Stimulated activated naive CD8-positive, alpha-beta T cell treated with anti-CD3 and anti-CD28 coated beads, Interleukin-15, Interleukin-2, amounts not matched to agents 100 ng/mL and 50 ng/mL, for 24 hours (primary cell): ENCODE data around the gene ZNF302.
"Not testable (repeated sequence)": the region's sequence is repeated elsewhere in the genome, so short reads cannot be mapped to it uniquely, and the experiment has no call there.

Source experiments
- H3K27ac Mint-ChIP-seq: one replicate; pipeline ENCODE4 v1.8.0; 2021; ENCODE audit warnings: mild to moderate bottlenecking, mixed read lengths
- H3K27me3 Mint-ChIP-seq: one replicate; pipeline ENCODE4 v1.8.0; 2021; ENCODE audit warnings: mixed read lengths
- H3K36me3 Mint-ChIP-seq: one replicate; pipeline ENCODE4 v1.8.0; 2021; ENCODE audit warnings: low read depth, mixed read lengths
- H3K4me1 Mint-ChIP-seq: one replicate; pipeline ENCODE4 v1.8.0; 2021; ENCODE audit warnings: low read depth, mixed read lengths
- H3K4me3 Mint-ChIP-seq: one replicate; pipeline ENCODE4 v1.8.0; 2021; ENCODE audit warnings: mild to moderate bottlenecking, mixed read lengths
- H3K9me3 Mint-ChIP-seq: one replicate; pipeline ENCODE4 v1.8.0; 2021; ENCODE audit warnings: mixed read lengths

The ZNF302 gene

GRCh38 chr19:34666200-34666957, 11.1 kb upstream of the ZNF302 start:
- peaks cover 6% of the 10 kb centered on the region for H3K9me3 Mint-ChIP-seq
- peaks cover 15% of the 10 kb centered on the region for H3K4me1 Mint-ChIP-seq
- H3K27ac Mint-ChIP-seq: no peak overlapping the region
- H3K27me3 Mint-ChIP-seq: no peaks in the 10 kb centered on the region
- H3K4me3 Mint-ChIP-seq: no peak overlapping the region
- H3K36me3 Mint-ChIP-seq: no peaks in the 10 kb centered on the region

- H3K36me3 Mint-ChIP-seq: no peaks in the 10 kb centered on the region
- H3K9me3 Mint-ChIP-seq: peaks cover 6% of the 10 kb centered on the region
- H3K27me3 Mint-ChIP-seq: no peaks in the 10 kb centered on the region
- H3K4me1 Mint-ChIP-seq: peaks cover 15% of the 10 kb centered on the region
- no peak overlapping the region for H3K4me3 Mint-ChIP-seq
- H3K27ac Mint-ChIP-seq: no peak overlapping the region
These were observed 10.6 kb upstream of the ZNF302 start for GRCh38 chr19:34666958-34667265.

- Mint-ChIP-seq H3K27ac (no peak overlapping the region), H3K4me3 (no peak overlapping the region), H3K4me1 (peaks cover 15% of the 10 kb centered on the region), H3K27me3 (no peaks in the 10 kb centered on the region), H3K9me3 (peaks cover 6% of the 10 kb centered on the region), H3K36me3 (no peaks in the 10 kb centered on the region)
These were observed 10.0 kb upstream of the ZNF302 start for GRCh38 chr19:34667349-34668076.

GRCh38 chr19:34668077-34668689, 9.3 kb upstream of the ZNF302 start:
- not testable (repeated sequence) for H3K27me3 Mint-ChIP-seq, H3K4me1 Mint-ChIP-seq, H3K27ac Mint-ChIP-seq, H3K4me3 Mint-ChIP-seq, H3K9me3 Mint-ChIP-seq, H3K36me3 Mint-ChIP-seq

- not testable (repeated sequence) for H3K9me3 Mint-ChIP-seq, H3K27me3 Mint-ChIP-seq, H3K36me3 Mint-ChIP-seq, H3K4me3 Mint-ChIP-seq, H3K27ac Mint-ChIP-seq, H3K4me1 Mint-ChIP-seq
These were observed 8.8 kb upstream of the ZNF302 start for GRCh38 chr19:34668690-34669089.

GRCh38 chr19:34669305-34669704, 8.2 kb upstream of the ZNF302 start:
- peaks cover 3% of the 10 kb centered on the region for H3K36me3 Mint-ChIP-seq
- H3K9me3 Mint-ChIP-seq: no peaks in the 10 kb centered on the region
- no peak overlapping the region for H3K27ac Mint-ChIP-seq
- peaks cover 6% of the 10 kb centered on the region for H3K4me1 Mint-ChIP-seq
- peaks cover 7% of the 10 kb centered on the region for H3K27me3 Mint-ChIP-seq
- no peak overlapping the region for H3K4me3 Mint-ChIP-seq

- Mint-ChIP-seq H3K4me3 (no peak overlapping the region), H3K27ac (no peak overlapping the region), H3K27me3 (peaks cover 12% of the 10 kb centered on the region), H3K36me3 (peaks cover 5% of the 10 kb centered on the region), H3K4me1 (peaks cover 20% of the 10 kb centered on the region), H3K9me3 (peaks cover 5% of the 10 kb centered on the region)
These were observed 5.5 kb upstream of the ZNF302 start for GRCh38 chr19:34671972-34672371.

- Mint-ChIP-seq H3K9me3 (peaks cover 5% of the 10 kb centered on the region), H3K27me3 (peaks cover 12% of the 10 kb centered on the region), H3K4me3 (no peak overlapping the region), H3K4me1 (peaks cover 28% of the 10 kb centered on the region), H3K36me3 (peaks cover 9% of the 10 kb centered on the region), H3K27ac (no peak overlapping the region)
These were observed 3.9 kb upstream of the ZNF302 start for GRCh38 chr19:34673590-34673989.

- no peak overlapping the region for H3K27ac Mint-ChIP-seq
- H3K27me3 Mint-ChIP-seq: peaks cover 12% of the 10 kb centered on the region
- peaks cover 44% of the 10 kb centered on the region for H3K4me1 Mint-ChIP-seq
- peaks cover 15% of the 10 kb centered on the region for H3K9me3 Mint-ChIP-seq
- H3K36me3 Mint-ChIP-seq: peaks cover 25% of the 10 kb centered on the region
- H3K4me3 Mint-ChIP-seq: no peak overlapping the region
These were observed 2.2 kb upstream of the ZNF302 start for GRCh38 chr19:34675250-34675649.

- no peak overlapping the region for H3K4me3 Mint-ChIP-seq
- no peak overlapping the region for H3K27ac Mint-ChIP-seq
- H3K9me3 Mint-ChIP-seq: peaks cover 21% of the 10 kb centered on the region
- peaks cover 12% of the 10 kb centered on the region for H3K27me3 Mint-ChIP-seq
- H3K4me1 Mint-ChIP-seq: peaks cover 44% of the 10 kb centered on the region
- H3K36me3 Mint-ChIP-seq: peaks cover 32% of the 10 kb centered on the region
These were observed 1.6 kb upstream of the ZNF302 start for GRCh38 chr19:34675919-34676318.

GRCh38 chr19:34676697-34677385, 637 bp upstream of the ZNF302 start, which contains the start of gene SCGB2B2:
Gene SCGB2B2 (minus strand): TSS chr19:34677159. CDS start chr19:34594563, 82,596 bp downstream.
- Mint-ChIP-seq H3K4me3 (peak within 1 kb of the TSS; percentile 93), H3K4me1 (peaks cover 44% of the 10 kb centered on the region), H3K36me3 (peaks cover 41% of the 10 kb centered on the region), H3K27me3 (peaks cover 12% of the 10 kb centered on the region), H3K27ac (peak within 1 kb of the TSS; percentile 99), H3K9me3 (peaks cover 26% of the 10 kb centered on the region)

GRCh38 chr19:34678085-34678412, 571 bp downstream of the ZNF302 start:
- peaks cover 12% of the 10 kb centered on the region for H3K27me3 Mint-ChIP-seq
- H3K4me3 Mint-ChIP-seq: peak overlapping the region; percentile 93
- H3K9me3 Mint-ChIP-seq: peaks cover 36% of the 10 kb centered on the region
- H3K27ac Mint-ChIP-seq: peak overlapping the region; percentile 99
- peaks cover 44% of the 10 kb centered on the region for H3K4me1 Mint-ChIP-seq
- peaks cover 53% of the 10 kb centered on the region for H3K36me3 Mint-ChIP-seq

- H3K36me3 Mint-ChIP-seq: peaks cover 57% of the 10 kb centered on the region
These were observed 943 bp downstream of the ZNF302 start for GRCh38 chr19:34678421-34678820.

GRCh38 chr19:34681478-34681877, 4.0 kb downstream of the ZNF302 start:
- peaks cover 57% of the 10 kb centered on the region for H3K9me3 Mint-ChIP-seq
- no peak overlapping the region for H3K4me3 Mint-ChIP-seq
- H3K27me3 Mint-ChIP-seq: no peaks in the 10 kb centered on the region
- peaks cover 33% of the 10 kb centered on the region for H3K4me1 Mint-ChIP-seq
- peaks cover 77% of the 10 kb centered on the region for H3K36me3 Mint-ChIP-seq
- no peak overlapping the region for H3K27ac Mint-ChIP-seq

More at GRCh38 chr19:34678421-34678820, 943 bp downstream of the ZNF302 start:
- peak overlapping the region; percentile 93 for H3K4me3 Mint-ChIP-seq
- peaks cover 44% of the 10 kb centered on the region for H3K4me1 Mint-ChIP-seq
- H3K9me3 Mint-ChIP-seq: peaks cover 38% of the 10 kb centered on the region
- peak overlapping the region; percentile 99 for H3K27ac Mint-ChIP-seq
- peaks cover 12% of the 10 kb centered on the region for H3K27me3 Mint-ChIP-seq

- H3K9me3 Mint-ChIP-seq: peaks cover 69% of the 10 kb centered on the region
- H3K36me3 Mint-ChIP-seq: peaks cover 61% of the 10 kb centered on the region
- H3K4me3 Mint-ChIP-seq, H3K4me1 Mint-ChIP-seq, H3K27me3 Mint-ChIP-seq, H3K27ac Mint-ChIP-seq: not testable (repeated sequence)
These were observed 7.8 kb downstream of the ZNF302 start for GRCh38 chr19:34685266-34685665.
